ENCODE measurements around the gene CPNE2.

The CPNE2 gene

DNA sequence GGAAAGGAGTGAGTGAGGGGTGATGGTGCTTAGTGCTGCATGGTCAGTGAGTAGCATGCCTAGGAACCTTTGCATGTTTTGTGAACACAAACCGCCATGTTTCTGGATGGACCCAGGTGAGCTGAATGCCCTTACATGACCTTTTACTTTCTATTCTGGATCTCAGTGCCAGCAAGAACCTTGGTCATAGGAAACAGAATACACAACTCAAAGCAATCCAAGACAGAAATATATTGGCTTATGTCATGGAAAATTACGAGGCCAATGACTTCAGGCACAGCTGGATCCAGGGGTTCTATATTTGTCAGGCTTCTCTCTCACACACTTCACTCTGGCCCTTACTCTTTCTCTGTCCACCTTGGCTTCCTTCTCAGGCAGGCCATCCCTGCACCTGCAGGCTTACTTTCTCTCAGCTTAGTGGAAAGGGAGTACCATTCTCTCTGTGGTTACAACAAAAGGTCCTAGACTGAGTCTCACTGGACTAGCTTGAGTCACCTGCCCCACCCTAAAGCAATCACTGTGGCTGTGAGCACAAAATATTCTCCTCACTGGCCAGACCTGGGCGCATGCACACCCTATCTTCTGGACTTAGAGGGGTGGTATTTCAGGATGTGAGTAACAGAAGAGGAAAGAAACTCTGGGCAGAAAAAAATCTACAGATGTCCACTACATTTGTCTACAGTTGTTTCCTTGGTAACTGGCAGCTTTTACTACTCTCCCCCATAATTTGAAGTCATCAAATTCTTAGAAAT, 20.4 kb upstream of the CPNE2 start:
- DNase-seq (ENCODE audit: extremely low spot score), result no peak
- CTCF ChIA-PET, result interaction anchor here (1.0 to 2.8 kb wide), 2 partner anchors 11 to 21 kb away, joined by 4 to 24 read pairs; partner anchors contain the start of gene CPNE2
- POLR2A ChIA-PET, result no interaction called here
- no peak for TF ChIP-seq CTCF (IDR thresholded peaks at IDR 0.05; ENCODE audit: control extremely low read depth, extremely low read depth, low read depth, missing control alignments)

DNA sequence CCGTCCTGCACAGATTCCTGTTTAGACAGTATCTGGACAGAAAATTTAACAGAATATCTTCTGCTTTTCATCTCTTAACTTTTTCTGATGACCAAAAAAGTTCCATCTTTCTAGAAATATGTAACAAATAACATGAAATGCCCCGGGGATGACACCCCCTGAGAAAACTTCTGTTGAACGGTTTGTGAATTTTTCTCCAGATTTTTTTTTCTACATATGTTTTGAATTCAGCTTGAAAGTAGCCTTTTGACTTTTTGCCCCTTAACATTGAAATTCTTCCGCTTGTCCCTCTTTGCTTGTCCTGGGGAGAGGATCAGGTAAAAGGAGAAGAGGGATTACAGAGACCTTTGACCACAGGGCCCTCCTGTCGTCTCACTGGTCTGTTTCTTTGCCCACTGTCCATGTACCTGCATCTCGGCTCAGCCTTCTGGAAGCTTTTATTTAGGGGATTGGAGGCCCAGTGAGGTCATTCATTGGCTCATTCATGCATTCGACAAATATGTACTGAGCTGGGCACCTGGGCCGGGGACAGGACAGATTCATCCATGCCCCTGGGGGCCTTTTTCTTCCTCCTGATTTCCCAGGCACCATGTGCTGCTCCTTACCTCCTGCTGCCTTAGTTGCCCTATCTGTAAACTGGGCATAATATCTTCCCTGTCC, 19.6 kb upstream of the CPNE2 start:
- POLR2A ChIA-PET, result no interaction called here
- DNase-seq (ENCODE audit: extremely low spot score), result no peak

GRCh38 chr16:57077714-57078113, 14.7 kb upstream of the CPNE2 start:
- no peak for DNase-seq (ENCODE audit: extremely low spot score)
- no peak for TF ChIP-seq CTCF (IDR thresholded peaks at IDR 0.05; ENCODE audit: control extremely low read depth, extremely low read depth, low read depth, missing control alignments)
- POLR2A ChIA-PET, result interaction anchor here (1.0 kb wide), 1 partner anchor 55 kb away, joined by 3 read pairs; no protein-coding TSS in a partner anchor
- CTCF ChIA-PET, result interaction anchor here (1.1 to 3.5 kb wide), 4 partner anchors 15 to 120 kb away, joined by 3 to 17 read pairs (median 3); partner anchors contain the start of gene CPNE2

More for the DNA sequence above, 19.6 kb upstream of the CPNE2 start:
- TF ChIP-seq CTCF (IDR thresholded peaks at IDR 0.05; ENCODE audit: control extremely low read depth, extremely low read depth, low read depth, missing control alignments), result no peak
- CTCF ChIA-PET, result interaction anchor here (1.3 to 2.8 kb wide), 2 partner anchors 9 to 11 kb away, joined by 4 to 24 read pairs; no protein-coding TSS in a partner anchor

DNA sequence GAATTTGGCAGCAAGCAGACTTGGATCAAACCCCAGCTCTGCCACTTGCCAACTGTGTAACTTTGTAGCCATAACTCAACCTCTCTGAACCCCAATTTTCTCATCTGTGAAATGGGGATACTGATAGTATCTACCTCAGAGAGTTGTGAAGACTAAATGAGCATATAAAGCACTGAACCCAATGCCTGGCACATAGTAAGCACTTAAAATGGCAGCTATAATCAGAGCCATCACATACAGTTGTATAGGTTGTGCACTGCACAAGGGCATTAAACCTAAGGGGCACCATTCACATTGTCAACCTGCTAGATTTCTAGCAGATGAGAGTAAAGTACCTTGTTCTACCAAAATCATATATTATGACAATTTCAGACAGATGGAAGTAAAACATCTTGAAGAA, 10.6 kb upstream of the CPNE2 start:
- ChIA-PET CTCF (interaction anchor here (0.7 to 4.9 kb wide), 7 partner anchors 9 to 117 kb away, joined by 3 to 92 read pairs (median 37); partner anchors contain the start of genes CETP and CPNE2), POLR2A (no interaction called here)
- no peak for DNase-seq (ENCODE audit: extremely low spot score)
- TF ChIP-seq CTCF (IDR thresholded peaks at IDR 0.05; ENCODE audit: control extremely low read depth, extremely low read depth, low read depth, missing control alignments), result no peak

DNA sequence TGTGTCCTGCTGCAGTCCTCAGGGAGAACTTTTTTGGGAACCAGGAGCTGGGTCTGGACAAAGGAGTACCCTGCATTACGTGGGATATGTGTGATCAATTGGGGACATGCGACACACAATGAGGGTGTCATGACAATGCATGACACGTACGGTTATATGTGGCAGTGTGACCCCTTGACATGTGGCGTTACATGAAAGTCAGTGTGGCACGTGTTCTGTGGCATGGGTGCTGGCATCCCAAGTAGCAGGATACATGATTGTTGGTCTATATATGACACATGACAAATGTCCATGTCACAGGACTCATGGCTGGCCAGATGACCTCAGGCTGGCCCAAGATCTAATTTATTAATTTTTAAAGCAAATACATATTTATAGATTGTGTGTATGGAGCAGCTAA, 9.7 kb upstream of the CPNE2 start:
- TF ChIP-seq CTCF (IDR thresholded peaks at IDR 0.05; ENCODE audit: control extremely low read depth, extremely low read depth, low read depth, missing control alignments), result no peak
- DNase-seq (ENCODE audit: extremely low spot score), result no peak
- CTCF ChIA-PET, result interaction anchor here (0.8 to 4.9 kb wide), 17 partner anchors 9 to 380 kb away, joined by 3 to 92 read pairs (median 11); partner anchors contain the start of genes CETP, CPNE2 and POLR2C
- POLR2A ChIA-PET, result no interaction called here

DNA sequence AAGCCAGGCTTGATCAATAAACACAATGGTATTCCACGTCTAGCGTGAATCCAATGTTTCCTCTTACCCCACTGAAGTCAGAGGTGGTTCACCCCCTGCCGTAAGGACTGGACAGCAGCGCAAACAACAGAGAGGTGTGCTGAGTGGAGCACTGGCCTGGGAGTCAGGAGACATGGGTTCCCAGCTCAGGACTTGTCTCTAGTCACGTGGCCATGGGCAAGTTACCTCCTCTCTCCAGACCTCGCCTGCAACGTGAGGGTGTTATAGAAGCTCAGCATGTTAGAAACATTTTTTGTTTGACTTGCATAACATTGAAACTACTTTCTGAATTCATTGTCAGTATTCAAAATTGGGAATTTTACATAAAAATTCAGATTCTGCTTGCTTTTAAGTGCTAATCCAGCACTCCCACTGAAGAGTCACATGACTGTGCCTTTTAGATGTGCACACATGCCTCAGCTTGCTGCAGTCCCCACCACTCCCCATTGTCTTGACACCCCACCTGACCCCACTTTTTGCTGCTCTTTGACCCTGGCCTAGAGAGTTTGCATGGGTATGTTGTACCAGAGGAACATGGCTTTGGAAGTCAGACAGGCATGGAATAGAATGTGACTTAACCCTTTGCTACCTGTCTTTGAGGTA, 8.8 kb upstream of the CPNE2 start:
- CTCF ChIA-PET, result interaction anchor here (0.6 to 4.9 kb wide), 43 partner anchors 8 to 379 kb away, joined by 3 to 92 read pairs (median 5); partner anchors contain the start of genes ARL2BP, CETP, CPNE2 and NLRC5
- no peak for TF ChIP-seq CTCF (IDR thresholded peaks at IDR 0.05; ENCODE audit: control extremely low read depth, extremely low read depth, low read depth, missing control alignments)
- POLR2A ChIA-PET, result no interaction called here
- no peak for DNase-seq (ENCODE audit: extremely low spot score)

Measured in GM10248 (cell line).